ENCODE measurements around the gene ACACB.

Gene ACACB

GRCh38 chr12:109296431-109296830 lies 180.0 kb downstream of the ACACB start:
- H3K36me3 ChIP-seq (ENCODE audit: insufficient read depth, low read length) = no peaks in the 10 kb centered on the region
- H3K4me1 ChIP-seq (ENCODE audit: control insufficient read depth, insufficient read depth, low read length) = peaks cover under 1% of the 10 kb centered on the region
- no peak overlapping the region for H3K4me2 ChIP-seq (ENCODE audit: low read length)
- H3K27me3 ChIP-seq (ENCODE audit: control insufficient read depth, insufficient read depth, low read length) = peaks cover 15% of the 10 kb centered on the region
- H3K9me3 ChIP-seq (replicated peaks; ENCODE audit: low read length) = no peaks in the 10 kb centered on the region
- H3K4me3 ChIP-seq (ENCODE audit: low read length) = no peak overlapping the region
- no peak overlapping the region for H3K9ac ChIP-seq (ENCODE audit: low read depth, low read length)

GRCh38 chr12:109299849-109300248 lies 183.5 kb downstream of the ACACB start:
- Histone ChIP-seq H3K4me1 (ENCODE audit: control insufficient read depth, insufficient read depth, low read length) (no peaks in the 10 kb centered on the region), H3K4me3 (ENCODE audit: low read length) (no peak overlapping the region), H3K9me3 (replicated peaks; ENCODE audit: low read length) (no peaks in the 10 kb centered on the region), H3K9ac (ENCODE audit: low read depth, low read length) (no peak overlapping the region), H3K36me3 (ENCODE audit: insufficient read depth, low read length) (no peaks in the 10 kb centered on the region), H3K4me2 (ENCODE audit: low read length) (no peak overlapping the region), H3K27me3 (ENCODE audit: control insufficient read depth, insufficient read depth, low read length) (peaks cover 38% of the 10 kb centered on the region)

- H3K27me3 ChIP-seq (ENCODE audit: control insufficient read depth, insufficient read depth, low read length) = peaks cover 49% of the 10 kb centered on the region
Measured at GRCh38 chr12:109301643-109302168, 185.3 kb downstream of the ACACB start.

GRCh38 chr12:109302358-109302757 lies 186.0 kb downstream of the ACACB start:
- H3K9me3 ChIP-seq (replicated peaks; ENCODE audit: low read length) = no peaks in the 10 kb centered on the region
- no peak overlapping the region for H3K9ac ChIP-seq (ENCODE audit: low read depth, low read length)
- H3K4me2 ChIP-seq (ENCODE audit: low read length) = no peak overlapping the region
- no peaks in the 10 kb centered on the region for H3K4me1 ChIP-seq (ENCODE audit: control insufficient read depth, insufficient read depth, low read length)
- peaks cover 56% of the 10 kb centered on the region for H3K27me3 ChIP-seq (ENCODE audit: control insufficient read depth, insufficient read depth, low read length)
- H3K36me3 ChIP-seq (ENCODE audit: insufficient read depth, low read length) = no peaks in the 10 kb centered on the region
- no peak overlapping the region for H3K4me3 ChIP-seq (ENCODE audit: low read length)

More at GRCh38 chr12:109301643-109302168, 185.3 kb downstream of the ACACB start:
- no peaks in the 10 kb centered on the region for H3K9me3 ChIP-seq (replicated peaks; ENCODE audit: low read length)
- H3K4me2 ChIP-seq (ENCODE audit: low read length) = no peak overlapping the region
- H3K4me1 ChIP-seq (ENCODE audit: control insufficient read depth, insufficient read depth, low read length) = no peaks in the 10 kb centered on the region
- H3K9ac ChIP-seq (ENCODE audit: low read depth, low read length) = no peak overlapping the region
- H3K4me3 ChIP-seq (ENCODE audit: low read length) = no peak overlapping the region
- no peaks in the 10 kb centered on the region for H3K36me3 ChIP-seq (ENCODE audit: insufficient read depth, low read length)

GRCh38 chr12:109302770-109303169 lies 186.4 kb downstream of the ACACB start:
- no peaks in the 10 kb centered on the region for H3K9me3 ChIP-seq (replicated peaks; ENCODE audit: low read length)
- H3K27me3 ChIP-seq (ENCODE audit: control insufficient read depth, insufficient read depth, low read length) = peaks cover 60% of the 10 kb centered on the region
- H3K36me3 ChIP-seq (ENCODE audit: insufficient read depth, low read length) = no peaks in the 10 kb centered on the region
- no peak overlapping the region for H3K4me2 ChIP-seq (ENCODE audit: low read length)
- H3K4me1 ChIP-seq (ENCODE audit: control insufficient read depth, insufficient read depth, low read length) = no peaks in the 10 kb centered on the region
- H3K9ac ChIP-seq (ENCODE audit: low read depth, low read length) = no peak overlapping the region
- H3K4me3 ChIP-seq (ENCODE audit: low read length) = no peak overlapping the region

- Histone ChIP-seq H3K4me2 (ENCODE audit: low read length) (no peak overlapping the region), H3K36me3 (ENCODE audit: insufficient read depth, low read length) (no peaks in the 10 kb centered on the region), H3K9ac (ENCODE audit: low read depth, low read length) (no peak overlapping the region), H3K9me3 (replicated peaks; ENCODE audit: low read length) (no peaks in the 10 kb centered on the region), H3K27me3 (ENCODE audit: control insufficient read depth, insufficient read depth, low read length) (peaks cover 70% of the 10 kb centered on the region), H3K4me1 (ENCODE audit: control insufficient read depth, insufficient read depth, low read length) (no peaks in the 10 kb centered on the region), H3K4me3 (ENCODE audit: low read length) (no peak overlapping the region)
Measured at GRCh38 chr12:109304485-109304884, 188.1 kb downstream of the ACACB start.

- Histone ChIP-seq H3K9ac (ENCODE audit: low read depth, low read length) (no peak overlapping the region), H3K4me2 (ENCODE audit: low read length) (no peak overlapping the region), H3K36me3 (ENCODE audit: insufficient read depth, low read length) (no peaks in the 10 kb centered on the region), H3K4me3 (ENCODE audit: low read length) (no peak overlapping the region), H3K27me3 (ENCODE audit: control insufficient read depth, insufficient read depth, low read length) (peaks cover 79% of the 10 kb centered on the region), H3K4me1 (ENCODE audit: control insufficient read depth, insufficient read depth, low read length) (no peaks in the 10 kb centered on the region), H3K9me3 (replicated peaks; ENCODE audit: low read length) (no peaks in the 10 kb centered on the region)
Measured at GRCh38 chr12:109305547-109305946, 189.2 kb downstream of the ACACB start.

GRCh38 chr12:109307051-109307450 lies 190.7 kb downstream of the ACACB start:
- Histone ChIP-seq H3K27me3 (ENCODE audit: control insufficient read depth, insufficient read depth, low read length) (peaks cover 91% of the 10 kb centered on the region), H3K4me2 (ENCODE audit: low read length) (no peak overlapping the region), H3K9ac (ENCODE audit: low read depth, low read length) (no peak overlapping the region), H3K4me3 (ENCODE audit: low read length) (no peak overlapping the region), H3K4me1 (ENCODE audit: control insufficient read depth, insufficient read depth, low read length) (no peaks in the 10 kb centered on the region), H3K9me3 (replicated peaks; ENCODE audit: low read length) (no peaks in the 10 kb centered on the region), H3K36me3 (ENCODE audit: insufficient read depth, low read length) (no peaks in the 10 kb centered on the region)

- Histone ChIP-seq H3K9me3 (replicated peaks; ENCODE audit: low read length) (no peaks in the 10 kb centered on the region), H3K27me3 (ENCODE audit: control insufficient read depth, insufficient read depth, low read length) (peaks cover 87% of the 10 kb centered on the region), H3K9ac (ENCODE audit: low read depth, low read length) (no peak within 1 kb of the TSS), H3K4me2 (ENCODE audit: low read length) (peak within 1 kb of the TSS; percentile 73), H3K36me3 (ENCODE audit: insufficient read depth, low read length) (no peaks in the 10 kb centered on the region), H3K4me1 (ENCODE audit: control insufficient read depth, insufficient read depth, low read length) (no peaks in the 10 kb centered on the region), H3K4me3 (ENCODE audit: low read length) (peak within 1 kb of the TSS; percentile 54)
Measured at GRCh38 chr12:109308534-109309380, 192.4 kb downstream of the ACACB start, which contains the start of gene FOXN4. FOXN4 (minus strand) TSS chr12:109309284; CDS start chr12:109308321, 963 bp downstream.

- H3K4me1 ChIP-seq (ENCODE audit: control insufficient read depth, insufficient read depth, low read length) = no peaks in the 10 kb centered on the region
- no peaks in the 10 kb centered on the region for H3K9me3 ChIP-seq (replicated peaks; ENCODE audit: low read length)
- H3K27me3 ChIP-seq (ENCODE audit: control insufficient read depth, insufficient read depth, low read length) = peaks cover 88% of the 10 kb centered on the region
- H3K4me2 ChIP-seq (ENCODE audit: low read length) = peak overlapping the region; percentile 73
- H3K9ac ChIP-seq (ENCODE audit: low read depth, low read length) = no peak overlapping the region
- peak overlapping the region; percentile 54 for H3K4me3 ChIP-seq (ENCODE audit: low read length)
- H3K36me3 ChIP-seq (ENCODE audit: insufficient read depth, low read length) = no peaks in the 10 kb centered on the region
Measured at GRCh38 chr12:109309381-109310246, 193.2 kb downstream of the ACACB start.
